Activated CD4-positive, CD25-positive, alpha-beta regulatory T cell treated with anti-CD3 and anti-CD28 coated beads, Interleukin-2, amount 50 U/mL, for 16 hours (primary cell): Measurements from ENCODE around the gene SPARCL1.
"Not testable (repeated sequence)": the region's sequence is repeated elsewhere in the genome, so short reads cannot be mapped to it uniquely, and the experiment has no call there.

Experiments
- DNase-seq: peaks from one replicate; pipeline ENCODE4 v3.0.0-alpha.2; 2020; ENCODE audit warnings: low read depth, low spot score

Gene SPARCL1

GRCh38 chr4:87505862-87506261 lies 23.3 kb downstream of the SPARCL1 start:
- DNase-seq: no peak

DNA sequence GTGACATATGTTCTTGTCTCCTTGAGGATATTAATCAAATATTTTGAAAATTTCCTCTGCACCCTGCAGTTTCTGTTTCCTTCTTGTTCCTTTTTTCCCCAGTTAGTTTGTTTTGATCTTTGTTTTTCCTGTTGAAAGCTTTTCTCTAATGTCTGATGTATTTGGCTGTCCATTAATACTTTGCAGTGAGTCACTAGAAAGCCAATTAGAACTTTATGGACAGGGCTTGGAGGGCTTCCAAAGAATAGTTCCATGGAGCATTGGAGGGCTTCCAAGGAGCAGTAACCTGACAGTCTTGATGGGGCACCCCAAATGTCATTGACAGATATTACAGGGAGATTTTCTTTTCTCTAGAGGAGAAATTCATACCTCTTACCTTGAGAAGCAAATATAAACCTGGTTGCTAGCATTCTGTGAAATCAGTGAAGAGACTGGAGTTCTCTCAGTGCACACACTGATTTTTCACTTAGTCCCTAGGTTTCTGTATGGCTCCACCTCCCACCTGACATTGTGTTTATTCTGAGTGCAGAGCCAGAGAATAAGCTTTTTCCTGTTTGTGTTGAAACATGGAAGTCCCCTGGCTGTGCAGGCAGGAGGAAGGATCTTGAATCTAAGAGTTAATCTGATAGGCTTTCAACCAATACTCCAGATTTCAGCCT lies 26.5 kb downstream of the SPARCL1 start:
- no peak for DNase-seq

- DNase-seq: no peak
Measured at GRCh38 chr4:87500092-87500462, 29.1 kb downstream of the SPARCL1 start.

- no peak for DNase-seq
Measured at GRCh38 chr4:87499403-87500091, 29.6 kb downstream of the SPARCL1 start.

- DNase-seq: no peak
Measured at GRCh38 chr4:87498446-87498900, 30.7 kb downstream of the SPARCL1 start.

DNA sequence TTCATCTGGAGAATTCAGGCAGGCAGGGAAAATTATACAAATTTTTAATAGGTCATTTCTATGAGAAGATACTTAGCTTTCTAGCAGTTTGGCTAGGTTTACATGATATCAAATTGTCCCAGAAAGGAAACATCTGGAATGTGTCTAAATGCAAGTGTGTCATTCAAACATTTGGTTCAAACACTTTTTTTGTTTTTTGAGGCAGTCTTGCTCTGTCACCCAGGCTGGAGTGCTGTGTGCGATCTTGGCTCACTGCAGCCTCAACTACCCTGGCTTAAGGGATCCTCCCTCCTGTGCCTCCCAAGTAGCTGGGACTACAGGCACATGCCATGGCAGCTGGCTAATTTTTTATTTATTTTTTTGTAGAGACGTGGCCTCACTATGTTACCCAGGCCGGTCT lies 31.6 kb downstream of the SPARCL1 start:
- DNase-seq: no peak

GRCh38 chr4:87497159-87497558 lies 32.0 kb downstream of the SPARCL1 start:
- no peak for DNase-seq

- no peak for DNase-seq
Measured at GRCh38 chr4:87493115-87493514, 36.1 kb downstream of the SPARCL1 start.

- not testable (repeated sequence) for DNase-seq
Measured at GRCh38 chr4:87491851-87492250, 37.3 kb downstream of the SPARCL1 start.

- no peak for DNase-seq
Measured at GRCh38 chr4:87491436-87491835, 37.7 kb downstream of the SPARCL1 start.

DNA sequence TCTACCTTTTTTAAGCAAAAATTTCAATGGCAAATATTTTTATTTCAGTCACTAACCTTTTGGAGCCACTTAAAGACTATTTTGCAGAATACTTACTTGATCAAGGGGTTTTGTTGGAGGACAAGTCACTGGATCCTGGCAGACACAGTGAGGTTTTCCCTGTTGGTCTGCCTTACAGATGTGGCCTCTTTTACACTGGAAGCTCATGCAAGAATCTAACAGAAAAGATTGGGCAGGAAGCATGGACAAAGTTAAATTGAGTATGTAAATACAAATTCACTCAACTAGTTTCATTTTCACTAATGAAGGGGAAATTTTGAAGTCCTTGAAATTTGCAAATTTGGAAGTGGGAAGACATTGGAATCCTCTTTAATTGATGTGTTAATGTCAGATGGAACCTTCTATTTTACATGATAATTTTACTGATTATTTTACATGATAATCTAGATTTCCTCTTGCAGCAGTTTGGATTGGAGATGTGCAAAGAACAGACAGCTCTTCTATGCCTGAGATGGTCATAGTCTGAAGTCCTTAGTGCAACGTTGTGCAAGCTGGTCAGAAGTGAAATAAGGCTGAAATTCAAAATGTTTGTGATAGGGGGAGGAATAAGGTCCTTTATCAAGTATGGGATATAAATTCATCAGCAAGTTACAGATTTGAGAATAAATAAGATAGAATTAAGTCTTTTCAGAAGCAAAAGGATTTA lies 38.4 kb downstream of the SPARCL1 start:
- DNase-seq: no peak

- DNase-seq: no peak
Measured at GRCh38 chr4:87489678-87490077, 39.5 kb downstream of the SPARCL1 start.

- DNase-seq: not testable (repeated sequence)
Measured at GRCh38 chr4:87488666-87489065, 40.5 kb downstream of the SPARCL1 start.

DNA sequence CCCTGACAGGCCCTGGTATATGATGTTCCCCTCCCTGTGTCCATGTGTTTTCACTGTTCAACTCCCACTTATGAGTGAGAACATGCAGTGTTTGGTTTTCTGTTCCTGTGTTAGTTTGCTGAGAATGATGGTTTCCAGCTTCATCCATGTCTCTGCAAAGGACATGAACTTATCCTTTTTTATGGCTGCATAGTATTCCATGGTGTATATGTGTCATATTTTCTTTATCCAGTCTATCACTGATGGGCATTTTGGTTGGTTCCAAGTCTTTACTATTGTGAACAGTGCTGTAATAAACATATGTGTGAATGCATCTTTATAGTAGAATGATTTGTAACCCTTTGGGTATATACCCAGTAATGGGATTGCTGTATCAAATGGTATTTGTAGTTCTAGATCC lies 45.9 kb downstream of the SPARCL1 start:
- DNase-seq: not testable (repeated sequence)

GRCh38 chr4:87481377-87481776 lies 47.8 kb downstream of the SPARCL1 start:
- no peak for DNase-seq

GRCh38 chr4:87478732-87479250 lies 50.4 kb downstream of the SPARCL1 start:
- no peak for DNase-seq

GRCh38 chr4:87476934-87477333 lies 52.2 kb downstream of the SPARCL1 start:
- DNase-seq: no peak

- no peak for DNase-seq
Measured at GRCh38 chr4:87469390-87469789, 59.8 kb downstream of the SPARCL1 start.

DNA sequence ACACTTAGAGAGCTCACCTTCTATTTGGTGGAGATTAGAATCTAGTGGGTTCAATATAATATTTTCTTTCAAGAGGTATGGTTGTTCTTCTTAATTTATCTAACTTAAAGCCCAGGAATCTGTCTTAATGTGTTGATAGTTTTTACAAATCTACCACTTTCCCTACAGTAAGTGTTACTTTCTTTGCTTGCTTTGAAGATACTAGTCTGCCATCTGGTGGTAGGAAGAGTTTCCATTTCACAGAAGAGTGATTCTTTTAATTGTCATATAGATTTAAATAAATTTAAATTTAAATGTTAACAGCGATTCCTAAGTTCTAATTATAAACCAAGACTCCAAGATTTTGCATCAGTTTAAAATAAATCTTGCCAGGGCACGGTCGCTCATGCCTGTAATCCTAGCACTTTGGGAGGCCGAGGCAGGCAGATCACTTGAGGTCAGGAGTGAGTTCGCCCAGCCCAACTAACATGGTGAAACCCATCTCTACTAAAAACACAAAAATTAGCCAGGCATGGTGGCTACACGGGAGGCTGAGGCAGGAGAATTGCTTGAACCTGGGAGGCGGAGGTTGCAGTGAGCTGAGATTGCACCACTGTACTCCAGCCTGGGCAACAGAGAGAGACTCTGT lies 63.3 kb downstream of the SPARCL1 start:
- DNase-seq: no peak

GRCh38 chr4:87462102-87462501 lies 67.1 kb downstream of the SPARCL1 start:
- no peak for DNase-seq

- no peak for DNase-seq
Measured at GRCh38 chr4:87461281-87461700, 67.9 kb downstream of the SPARCL1 start.

- DNase-seq: no peak
Measured at GRCh38 chr4:87458913-87459312, 70.3 kb downstream of the SPARCL1 start.
